ENCODE measurements around the gene SBF2. TPM values are rescaled to one million over a fixed set of nuclear protein-coding genes. Genes with fewer than 3 reads are reported as not detected.

SBF2 gene
- polyA plus RNA-seq, 1 donor from 2014 or later: 53.4 TPM

DNA sequence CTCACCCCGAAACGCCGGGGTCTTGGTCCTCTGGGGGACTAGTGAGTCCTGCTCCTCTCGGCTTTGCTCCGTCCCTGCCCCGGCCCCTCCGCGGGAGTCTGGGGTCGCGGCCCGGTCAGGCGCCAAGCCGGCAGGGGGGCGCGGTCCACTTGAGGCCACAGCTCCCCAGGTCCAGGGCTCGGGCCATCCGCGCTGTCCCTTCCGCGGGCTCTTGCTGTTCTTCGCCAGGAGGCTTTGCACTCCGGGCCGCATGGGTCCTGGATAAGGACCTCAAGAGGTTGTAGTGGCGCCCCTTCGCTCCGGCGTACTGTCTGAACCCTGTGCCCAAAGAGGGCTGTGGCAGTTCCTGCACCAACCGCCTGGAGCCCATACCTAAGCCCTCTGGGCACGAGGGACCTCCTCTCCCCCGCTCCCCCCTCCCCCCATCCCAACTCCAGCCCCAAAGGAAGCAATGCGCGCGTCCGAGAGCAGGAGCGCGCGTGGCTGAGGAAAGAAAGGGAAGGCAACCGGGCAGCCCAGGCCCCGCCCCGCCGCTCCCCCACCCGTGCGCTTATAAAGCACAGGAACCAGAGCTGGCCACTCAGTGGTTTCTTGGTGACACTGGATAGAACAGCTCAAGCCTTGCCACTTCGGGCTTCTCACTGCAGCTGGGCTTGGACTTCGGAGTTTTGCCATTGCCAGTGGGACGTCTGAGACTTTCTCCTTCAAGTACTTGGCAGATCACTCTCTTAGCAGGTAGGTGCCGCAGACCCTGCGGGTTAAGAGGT lies 10.7 kb upstream of the SBF2 start, which contains the start of gene ADM:
TSS of gene ADM (plus strand) at position 579 of the 767 bp plus-strand sequence. CDS start 628 bp downstream, outside the sequence.
- H2AFZ ChIP-seq (ENCODE audit: low read depth, low read length): no peak within 1 kb of the TSS
- no peaks in the 10 kb centered on the region for H3F3A ChIP-seq (ENCODE audit: insufficient read depth, low read length, poor library complexity, severe bottlenecking)
- peak within 1 kb of the TSS; percentile 64 for H3K4me3 ChIP-seq (ENCODE audit: low read length)
- H3K9ac ChIP-seq (ENCODE audit: low read length): no peak within 1 kb of the TSS
- H3K9me3 ChIP-seq (ENCODE audit: low read length): no peaks in the 10 kb centered on the region
- H4K20me1 ChIP-seq (ENCODE audit: insufficient read depth): no peaks in the 10 kb centered on the region
- H3K4me2 ChIP-seq (ENCODE audit: low read length): no peak within 1 kb of the TSS
- H3K9me2 ChIP-seq (ENCODE audit: insufficient read depth, low read length): no peaks in the 10 kb centered on the region
- no peaks in the 10 kb centered on the region for H3K79me2 ChIP-seq (replicated peaks; ENCODE audit: insufficient read depth, low read length)
- no peak for TF ChIP-seq TAF1 (IDR thresholded peaks at IDR 0.05; ENCODE audit: low read depth)
- no peak for TF ChIP-seq RAD21 (conservative IDR thresholded peaks at IDR 0.05)
- TF ChIP-seq EZH2 (IDR thresholded peaks at IDR 0.05; ENCODE audit: borderline replicate concordance, insufficient read depth, low read length, poor library complexity, severe bottlenecking): no peak
- TF ChIP-seq, protein P1, sequence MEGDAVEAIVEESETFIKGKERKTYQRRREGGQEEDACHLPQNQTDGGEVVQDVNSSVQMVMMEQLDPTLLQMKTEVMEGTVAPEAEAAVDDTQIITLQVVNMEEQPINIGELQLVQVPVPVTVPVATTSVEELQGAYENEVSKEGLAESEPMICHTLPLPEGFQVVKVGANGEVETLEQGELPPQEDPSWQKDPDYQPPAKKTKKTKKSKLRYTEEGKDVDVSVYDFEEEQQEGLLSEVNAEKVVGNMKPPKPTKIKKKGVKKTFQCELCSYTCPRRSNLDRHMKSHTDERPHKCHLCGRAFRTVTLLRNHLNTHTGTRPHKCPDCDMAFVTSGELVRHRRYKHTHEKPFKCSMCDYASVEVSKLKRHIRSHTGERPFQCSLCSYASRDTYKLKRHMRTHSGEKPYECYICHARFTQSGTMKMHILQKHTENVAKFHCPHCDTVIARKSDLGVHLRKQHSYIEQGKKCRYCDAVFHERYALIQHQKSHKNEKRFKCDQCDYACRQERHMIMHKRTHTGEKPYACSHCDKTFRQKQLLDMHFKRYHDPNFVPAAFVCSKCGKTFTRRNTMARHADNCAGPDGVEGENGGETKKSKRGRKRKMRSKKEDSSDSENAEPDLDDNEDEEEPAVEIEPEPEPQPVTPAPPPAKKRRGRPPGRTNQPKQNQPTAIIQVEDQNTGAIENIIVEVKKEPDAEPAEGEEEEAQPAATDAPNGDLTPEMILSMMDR (IDR thresholded peaks at IDR 0.05; ENCODE audit: poor library complexity, severe bottlenecking): peak; percentile 56
- no peak for TF ChIP-seq POLR2AphosphoS5 (IDR thresholded peaks at IDR 0.05)
- H3K36me3 ChIP-seq (ENCODE audit: insufficient read depth, low read length): no peaks in the 10 kb centered on the region
- H3K27ac ChIP-seq (ENCODE audit: low read length): no peak within 1 kb of the TSS
- H3K27me3 ChIP-seq (ENCODE audit: insufficient read depth, low read depth, low read length): peaks cover 94% of the 10 kb centered on the region

DNA sequence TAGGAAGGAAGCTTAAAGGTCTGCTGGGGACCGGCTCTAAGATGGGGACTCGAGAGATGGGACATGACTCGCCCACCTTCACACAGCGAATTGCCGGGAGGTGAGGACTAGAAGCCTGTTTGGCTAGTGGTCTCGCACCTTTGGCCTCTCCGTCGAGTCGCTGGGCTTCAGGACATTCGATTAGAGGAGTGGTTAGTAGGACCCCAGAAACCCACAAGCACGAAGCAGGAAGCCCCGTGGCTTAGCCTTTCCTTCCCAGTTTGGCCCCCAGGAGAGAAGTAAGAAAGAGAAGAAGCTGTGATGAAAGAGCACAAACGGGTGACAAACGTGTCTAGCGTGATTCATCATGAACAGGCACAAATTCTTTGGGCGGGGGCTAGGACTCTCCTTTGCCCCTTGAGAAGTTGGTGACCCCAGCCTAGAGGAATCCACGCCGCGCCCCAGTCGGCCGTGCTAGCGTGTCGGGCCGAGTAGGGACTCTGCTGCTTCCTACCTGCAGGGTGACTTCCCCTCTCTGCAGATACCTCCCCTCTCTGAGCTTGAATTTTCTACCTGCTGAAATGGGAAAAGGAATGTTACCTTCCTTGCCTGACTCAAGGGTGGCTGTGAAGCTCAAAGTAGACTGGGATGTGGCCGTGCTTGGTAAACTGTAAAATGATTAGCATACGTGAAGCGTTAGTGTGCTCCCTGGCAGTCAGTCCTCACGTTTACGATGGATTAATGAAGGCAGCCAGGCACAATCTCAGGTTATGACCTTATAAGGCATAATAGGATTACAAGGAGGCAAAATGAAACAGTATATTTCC lies 9.7 kb upstream of the SBF2 start:
- Histone ChIP-seq H3F3A (ENCODE audit: insufficient read depth, low read length, poor library complexity, severe bottlenecking) (no peaks in the 10 kb centered on the region), H3K27ac (ENCODE audit: low read length) (no peak overlapping the region), H3K79me2 (replicated peaks; ENCODE audit: insufficient read depth, low read length) (no peaks in the 10 kb centered on the region)

More for the DNA sequence above, 9.7 kb upstream of the SBF2 start:
- no peaks in the 10 kb centered on the region for H3K36me3 ChIP-seq (ENCODE audit: insufficient read depth, low read length)
- H3K4me2 ChIP-seq (ENCODE audit: low read length): no peak overlapping the region
- peak overlapping the region; percentile 64 for H3K4me3 ChIP-seq (ENCODE audit: low read length)
- peaks cover 84% of the 10 kb centered on the region for H3K27me3 ChIP-seq (ENCODE audit: insufficient read depth, low read depth, low read length)
- no peaks in the 10 kb centered on the region for H3K9me2 ChIP-seq (ENCODE audit: insufficient read depth, low read length)
- H3K9ac ChIP-seq (ENCODE audit: low read length): no peak overlapping the region
- H2AFZ ChIP-seq (ENCODE audit: low read depth, low read length): no peak overlapping the region
- H4K20me1 ChIP-seq (ENCODE audit: insufficient read depth): no peaks in the 10 kb centered on the region
- no peaks in the 10 kb centered on the region for H3K9me3 ChIP-seq (ENCODE audit: low read length)
- TF ChIP-seq POLR2AphosphoS5 (IDR thresholded peaks at IDR 0.05) (peak; percentile 51), EP300 (conservative IDR thresholded peaks at IDR 0.05; ENCODE audit: poor library complexity, severe bottlenecking) (no peak), EZH2 (IDR thresholded peaks at IDR 0.05; ENCODE audit: borderline replicate concordance, insufficient read depth, low read length, poor library complexity, severe bottlenecking) (no peak)
- TF ChIP-seq, protein P1 (IDR thresholded peaks at IDR 0.05; ENCODE audit: poor library complexity, severe bottlenecking): no peak
- TF ChIP-seq, protein P2, sequence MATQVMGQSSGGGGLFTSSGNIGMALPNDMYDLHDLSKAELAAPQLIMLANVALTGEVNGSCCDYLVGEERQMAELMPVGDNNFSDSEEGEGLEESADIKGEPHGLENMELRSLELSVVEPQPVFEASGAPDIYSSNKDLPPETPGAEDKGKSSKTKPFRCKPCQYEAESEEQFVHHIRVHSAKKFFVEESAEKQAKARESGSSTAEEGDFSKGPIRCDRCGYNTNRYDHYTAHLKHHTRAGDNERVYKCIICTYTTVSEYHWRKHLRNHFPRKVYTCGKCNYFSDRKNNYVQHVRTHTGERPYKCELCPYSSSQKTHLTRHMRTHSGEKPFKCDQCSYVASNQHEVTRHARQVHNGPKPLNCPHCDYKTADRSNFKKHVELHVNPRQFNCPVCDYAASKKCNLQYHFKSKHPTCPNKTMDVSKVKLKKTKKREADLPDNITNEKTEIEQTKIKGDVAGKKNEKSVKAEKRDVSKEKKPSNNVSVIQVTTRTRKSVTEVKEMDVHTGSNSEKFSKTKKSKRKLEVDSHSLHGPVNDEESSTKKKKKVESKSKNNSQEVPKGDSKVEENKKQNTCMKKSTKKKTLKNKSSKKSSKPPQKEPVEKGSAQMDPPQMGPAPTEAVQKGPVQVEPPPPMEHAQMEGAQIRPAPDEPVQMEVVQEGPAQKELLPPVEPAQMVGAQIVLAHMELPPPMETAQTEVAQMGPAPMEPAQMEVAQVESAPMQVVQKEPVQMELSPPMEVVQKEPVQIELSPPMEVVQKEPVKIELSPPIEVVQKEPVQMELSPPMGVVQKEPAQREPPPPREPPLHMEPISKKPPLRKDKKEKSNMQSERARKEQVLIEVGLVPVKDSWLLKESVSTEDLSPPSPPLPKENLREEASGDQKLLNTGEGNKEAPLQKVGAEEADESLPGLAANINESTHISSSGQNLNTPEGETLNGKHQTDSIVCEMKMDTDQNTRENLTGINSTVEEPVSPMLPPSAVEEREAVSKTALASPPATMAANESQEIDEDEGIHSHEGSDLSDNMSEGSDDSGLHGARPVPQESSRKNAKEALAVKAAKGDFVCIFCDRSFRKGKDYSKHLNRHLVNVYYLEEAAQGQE (IDR thresholded peaks at IDR 0.05; ENCODE audit: borderline replicate concordance): no peak
